Erythroblast (primary cell): ENCODE data around the gene S100A8.

ENCODE experiments used
- GATA1 ChIP-seq: IDR thresholded peaks from 2 replicates; pipeline ENCODE4 v1.6.1; 2011; ENCODE audit warnings: low read depth, mild to moderate bottlenecking, control low read depth, low read length, moderate library complexity
- POLR2A ChIP-seq: IDR thresholded peaks from 2 replicates; pipeline ENCODE4 v1.6.1; 2011; ENCODE audit warnings: mild to moderate bottlenecking, low read length

- no peak for TF ChIP-seq POLR2A
- TF ChIP-seq GATA1: no peak
These were observed 1.5 kb downstream of the S100A8 start for GRCh38 chr1:153389401-153389800.
